HG03045 (cell line): ENCODE measurements around the gene ESR1.
"Not testable (repeated sequence)": the region's sequence is repeated elsewhere in the genome, so short reads cannot be mapped to it uniquely, and the experiment has no call there.

Experiments
- ATAC-seq: cut with Tn5 transposase; IDR thresholded peaks from one replicate; pipeline ENCODE4 v1.9.1; 2021; ENCODE audit warnings: mild to moderate bottlenecking, moderate library complexity; ENCODE audit not compliant: unreplicated experiment

ESR1 gene

DNA sequence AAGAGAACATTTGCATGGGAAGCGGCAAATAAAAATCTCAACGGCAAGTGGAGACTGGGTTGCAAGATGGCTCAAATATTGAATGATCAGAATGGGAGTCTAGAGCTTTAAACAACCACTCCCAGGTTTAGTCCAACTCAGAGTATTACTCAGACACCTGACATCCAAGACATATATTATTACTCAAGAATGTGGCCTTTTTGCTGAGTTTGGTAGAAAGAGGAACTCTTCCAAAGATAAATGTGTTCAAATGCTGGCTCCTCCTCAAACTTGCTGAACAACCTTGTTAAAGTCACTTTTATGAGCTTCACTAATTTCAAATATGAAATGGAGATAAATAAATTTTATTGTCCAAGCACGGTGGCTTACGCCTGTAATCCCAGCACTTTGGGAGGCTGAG is 77.8 kb downstream of the ESR1 start:
- ATAC-seq: no peak

DNA sequence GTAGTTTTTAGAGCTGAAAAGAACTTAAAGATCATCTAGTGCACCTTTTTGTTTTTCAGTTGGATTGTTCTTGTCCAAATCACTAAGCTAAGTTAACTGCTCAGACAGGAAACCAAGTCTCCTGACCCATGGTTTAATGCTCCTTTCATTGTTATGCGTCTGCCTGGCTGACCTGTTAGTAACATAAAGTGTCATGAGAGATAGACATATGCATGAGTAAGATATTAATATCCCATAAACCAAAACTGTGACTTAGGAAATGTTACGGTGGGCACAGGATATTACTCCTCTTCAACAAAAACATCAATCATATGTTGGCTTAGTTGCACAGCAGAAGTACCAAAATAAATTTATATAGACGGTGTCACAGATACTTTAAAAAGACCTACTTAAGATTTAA is 84.0 kb downstream of the ESR1 start:
- no peak for ATAC-seq

DNA sequence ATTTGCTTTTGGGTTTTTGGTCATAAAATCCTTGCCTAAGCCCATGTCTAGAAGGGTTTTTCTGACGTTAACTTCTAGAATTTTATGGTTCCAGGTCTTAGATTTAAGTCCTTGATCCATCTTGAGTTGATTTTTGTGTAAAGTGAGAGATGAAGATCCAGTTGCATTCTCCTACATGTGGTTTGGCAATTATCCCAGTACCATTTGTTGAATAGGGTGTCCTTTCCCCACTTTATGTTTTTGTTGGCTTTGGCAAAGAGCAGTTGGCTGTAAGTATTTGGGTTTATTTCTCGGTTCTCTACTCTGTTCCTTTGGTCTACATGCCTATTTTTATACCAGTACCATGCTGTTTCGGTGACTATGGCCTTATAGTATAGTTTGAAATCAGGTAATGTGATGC is 86.9 kb downstream of the ESR1 start:
- not testable (repeated sequence) for ATAC-seq

DNA sequence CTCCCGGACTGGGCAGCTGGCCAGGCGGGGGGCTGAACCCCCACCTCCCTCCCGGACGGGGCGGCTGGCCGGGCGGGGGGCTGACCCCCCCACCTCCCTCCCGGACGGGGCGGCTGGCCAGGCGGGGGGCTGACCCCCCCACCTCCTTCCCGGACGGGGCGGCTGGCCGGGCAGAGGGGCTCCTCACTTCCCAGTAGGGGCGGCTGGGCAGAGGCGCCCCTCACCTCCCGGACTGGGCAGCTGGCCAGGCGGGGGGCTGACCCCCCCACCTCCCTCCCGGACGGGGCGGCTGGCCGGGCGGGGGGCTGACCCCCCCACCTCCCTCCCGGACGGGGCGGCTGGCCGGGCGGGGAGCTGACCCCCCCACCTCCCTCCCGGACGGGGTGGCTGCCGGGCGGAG is 91.7 kb downstream of the ESR1 start:
- not testable (repeated sequence) for ATAC-seq

DNA sequence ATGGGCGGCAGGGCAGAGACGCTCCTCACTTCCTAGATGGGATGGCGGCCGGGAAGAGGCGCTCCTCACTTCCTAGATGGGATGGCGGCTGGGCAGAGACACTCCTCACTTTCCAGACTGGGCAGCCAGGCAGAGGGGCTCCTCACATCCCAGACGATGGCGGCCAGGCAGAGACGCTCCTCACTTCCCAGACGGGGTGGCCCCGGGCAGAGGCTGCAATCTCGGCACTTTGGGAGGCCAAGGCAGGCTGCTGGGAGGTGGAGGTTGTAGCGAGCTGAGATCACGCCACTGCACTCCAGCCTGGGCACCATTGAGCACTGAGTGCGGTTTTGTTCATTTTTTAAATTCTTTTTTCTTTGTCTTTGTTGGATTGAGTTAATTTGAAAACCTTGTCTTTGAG is 92.3 kb downstream of the ESR1 start:
- ATAC-seq: not testable (repeated sequence)

DNA sequence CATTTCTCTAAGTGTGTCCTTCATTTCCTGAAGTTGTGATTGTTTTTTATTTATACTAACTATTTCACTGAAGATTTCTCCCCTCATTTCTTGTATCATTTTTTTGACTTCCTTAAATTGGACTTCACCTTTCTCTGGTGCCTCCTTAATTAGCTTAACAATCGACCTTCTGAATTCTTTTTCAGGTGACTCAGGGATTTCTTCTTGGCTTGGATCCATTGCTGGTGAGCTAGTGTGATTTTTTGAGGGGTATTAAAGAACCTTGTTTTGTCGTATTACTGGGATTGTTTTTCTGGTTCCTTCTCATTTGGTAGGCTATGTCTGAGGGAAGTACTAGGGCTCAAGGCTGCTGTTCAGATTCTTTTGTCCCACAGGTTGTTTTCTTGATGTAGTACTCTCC is 92.8 kb downstream of the ESR1 start:
- ATAC-seq: no peak

DNA sequence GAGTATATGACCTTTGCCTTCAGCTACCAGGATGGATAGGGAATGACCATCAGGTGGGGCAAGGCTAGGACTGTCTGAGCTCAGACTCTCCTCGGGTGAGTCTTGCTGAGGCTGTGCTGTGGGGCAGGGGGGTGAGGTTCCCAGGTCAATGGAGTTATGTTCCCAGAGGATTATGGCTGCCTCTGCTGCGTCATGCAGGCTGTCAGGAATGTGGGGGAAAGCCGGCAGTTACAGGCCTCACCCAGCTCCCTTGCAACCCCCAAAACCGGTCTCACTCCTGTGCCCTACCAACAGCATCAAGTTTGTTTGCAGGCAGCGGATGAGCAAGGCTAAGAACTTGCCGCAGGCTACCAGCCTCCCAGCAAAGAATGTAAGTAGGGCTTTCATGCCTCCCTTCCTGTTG is 93.5 kb downstream of the ESR1 start:
- ATAC-seq: no peak

DNA sequence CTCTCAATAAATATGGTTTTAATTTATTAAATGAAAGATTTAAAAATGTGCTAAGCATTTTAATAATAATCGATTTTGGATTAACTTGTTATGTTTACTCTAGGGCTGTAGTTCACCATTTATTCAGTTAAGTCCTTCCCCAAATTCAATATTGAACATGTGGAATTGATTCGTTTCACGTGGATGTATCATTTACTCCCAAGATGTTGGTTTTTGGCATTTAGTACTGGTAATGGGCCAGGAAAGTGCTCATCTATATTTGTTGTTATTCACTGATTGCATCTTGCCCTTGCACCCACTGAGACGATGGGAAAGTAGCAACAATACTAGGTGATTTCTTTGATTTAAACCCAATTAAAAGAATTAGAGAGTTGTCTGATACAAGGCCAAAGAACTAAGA is 97.1 kb downstream of the ESR1 start:
- ATAC-seq: no peak

DNA sequence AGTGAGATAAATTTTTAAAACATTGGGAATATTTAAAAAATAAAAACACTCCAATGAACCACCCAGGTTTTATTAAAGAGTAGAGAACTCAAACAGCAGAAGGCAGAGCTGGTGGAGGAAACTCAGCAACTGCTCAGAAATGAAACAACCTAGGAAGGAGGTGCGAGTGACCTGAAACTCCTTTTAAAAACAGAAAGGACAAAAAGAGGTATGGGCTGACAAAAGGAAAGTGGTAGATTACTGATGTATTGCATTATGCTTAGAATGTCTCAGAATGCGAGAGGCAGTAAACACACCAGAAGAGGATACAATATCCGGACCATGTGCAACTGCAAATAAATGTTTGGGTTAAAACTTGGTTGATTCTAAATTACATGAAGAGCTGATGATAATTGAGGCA is 97.6 kb downstream of the ESR1 start:
- no peak for ATAC-seq

DNA sequence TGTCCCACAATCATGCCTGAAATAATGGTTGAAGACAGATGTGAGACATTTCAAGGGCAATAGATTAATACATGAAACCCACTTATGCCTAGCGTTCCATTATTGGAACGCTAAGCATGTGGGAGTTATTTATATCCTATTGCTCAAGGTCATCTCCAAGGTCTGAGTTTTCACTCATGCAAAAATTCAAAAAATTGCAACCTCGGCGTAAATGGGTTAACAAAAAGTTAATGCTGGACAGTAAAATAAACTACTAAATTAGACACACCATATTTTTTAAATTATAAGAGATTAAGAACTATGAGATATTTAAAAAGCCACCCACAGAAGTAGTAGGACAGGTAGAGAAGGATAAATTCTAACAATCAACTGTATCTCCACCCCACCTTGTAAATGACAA is 98.4 kb downstream of the ESR1 start:
- ATAC-seq: no peak

DNA sequence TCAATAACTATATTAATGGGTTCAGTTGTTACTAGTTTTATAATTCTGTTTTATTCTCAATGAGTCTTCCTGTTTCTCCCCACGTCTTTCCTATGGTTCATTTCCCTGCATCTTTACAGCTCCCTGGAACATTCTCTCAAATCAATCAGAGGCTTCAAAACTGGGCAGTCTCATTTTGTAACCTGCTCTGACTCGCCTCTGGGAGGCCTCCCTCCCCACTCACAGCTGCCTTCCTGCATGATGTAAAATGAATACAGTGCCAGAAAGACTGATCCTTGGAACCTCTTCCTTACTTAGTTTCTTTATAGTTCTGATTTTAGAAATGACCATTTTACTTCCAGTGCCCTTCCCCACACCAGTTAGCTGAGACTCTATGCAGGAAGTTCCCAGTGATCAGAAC is 103.9 kb downstream of the ESR1 start:
- no peak for ATAC-seq

DNA sequence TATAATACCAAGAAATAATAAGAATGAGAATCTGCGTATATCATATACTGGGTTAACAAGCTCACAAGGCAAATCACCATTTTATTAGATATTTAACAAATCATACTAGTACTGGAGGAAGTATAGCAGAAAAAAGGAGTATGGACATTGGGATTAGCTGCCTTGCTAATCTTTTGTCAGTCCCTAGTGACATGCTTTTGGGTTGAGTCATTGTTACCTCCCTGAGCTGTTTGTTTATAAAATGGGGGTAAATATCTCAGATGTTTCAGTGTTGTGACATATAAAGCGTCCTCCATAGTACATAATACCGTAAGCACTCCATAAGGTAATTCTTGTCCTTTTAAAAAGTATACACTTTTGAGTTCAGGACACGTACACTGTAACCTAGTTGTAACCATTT is 107.0 kb downstream of the ESR1 start:
- no peak for ATAC-seq

DNA sequence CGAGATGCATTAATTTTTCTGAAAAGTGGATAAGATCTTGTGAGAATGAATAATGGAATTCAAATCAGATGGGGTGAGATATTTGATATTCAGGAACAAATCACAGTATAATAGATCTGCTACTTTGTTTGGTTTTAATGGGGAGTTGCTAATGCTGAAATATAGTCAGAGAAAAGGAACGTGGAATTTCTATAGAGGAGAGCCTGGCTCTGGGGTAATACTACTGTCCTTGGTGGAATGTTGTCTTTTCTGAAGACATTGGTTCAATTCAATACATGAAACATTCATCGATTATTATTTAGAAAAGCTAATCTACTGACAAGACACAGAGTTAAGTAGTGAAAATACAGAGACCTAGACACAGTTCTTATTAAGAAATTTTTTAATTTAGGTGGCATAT is 108.6 kb downstream of the ESR1 start:
- ATAC-seq: no peak

DNA sequence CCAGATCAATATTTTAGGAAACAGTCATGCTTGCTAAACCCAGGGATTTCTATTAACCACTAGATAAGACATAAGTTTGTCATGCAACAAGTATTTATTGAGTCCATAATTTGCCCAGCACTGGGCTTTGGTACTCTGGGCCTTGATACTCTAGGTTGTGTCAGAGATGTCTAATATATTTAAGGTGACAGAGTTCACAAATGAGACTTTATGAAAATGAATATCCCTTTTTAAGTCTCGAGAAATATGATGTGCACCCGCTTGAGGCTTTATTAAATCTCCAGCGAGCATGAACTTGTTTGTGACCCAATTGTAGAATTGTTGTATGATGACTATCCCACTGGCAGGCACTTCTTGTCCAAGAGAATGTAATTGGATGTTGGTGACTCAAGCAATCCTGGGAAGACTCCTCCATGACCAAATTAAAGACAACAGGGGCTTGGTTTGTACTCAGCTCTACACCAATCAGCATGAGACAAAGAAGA is 109.2 kb downstream of the ESR1 start:
- no peak for ATAC-seq

DNA sequence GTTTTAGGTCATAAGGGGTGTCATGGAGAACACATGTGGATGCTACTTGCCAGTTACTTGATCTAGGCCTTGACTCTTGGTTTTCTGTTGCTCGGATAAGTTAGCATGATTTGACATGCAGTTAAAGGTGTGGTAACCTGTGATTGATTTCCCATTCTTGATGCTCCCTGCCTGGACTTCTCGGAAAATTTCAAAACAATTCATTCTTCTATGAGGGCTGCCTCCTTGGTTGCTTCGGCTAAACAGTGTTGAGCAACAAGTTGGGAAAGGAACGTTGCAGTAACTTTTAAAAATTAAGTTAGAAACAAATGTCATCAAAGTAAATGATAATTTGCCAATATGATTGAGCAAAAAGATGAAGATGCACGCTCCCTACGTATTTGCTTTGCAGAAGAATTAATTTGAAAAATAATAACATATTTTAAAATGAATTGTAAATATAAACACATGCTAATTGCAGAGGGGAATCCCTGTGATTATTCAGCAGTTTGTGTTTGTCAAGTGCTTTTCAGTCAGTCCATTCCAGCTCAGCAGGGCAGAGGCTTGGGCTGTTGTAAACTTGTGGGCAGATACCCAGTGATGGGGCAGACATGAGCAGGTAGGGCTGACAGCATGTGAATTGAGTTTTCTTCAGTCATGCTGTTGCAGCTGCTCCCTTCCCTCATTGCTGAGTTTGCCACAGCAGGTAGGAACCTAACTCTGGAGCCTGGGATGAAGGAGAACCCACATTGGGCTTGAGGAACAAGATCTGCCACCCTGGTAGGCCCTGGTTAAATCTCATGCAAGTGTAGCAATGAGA is 110.2 kb downstream of the ESR1 start:
- ATAC-seq: no peak

DNA sequence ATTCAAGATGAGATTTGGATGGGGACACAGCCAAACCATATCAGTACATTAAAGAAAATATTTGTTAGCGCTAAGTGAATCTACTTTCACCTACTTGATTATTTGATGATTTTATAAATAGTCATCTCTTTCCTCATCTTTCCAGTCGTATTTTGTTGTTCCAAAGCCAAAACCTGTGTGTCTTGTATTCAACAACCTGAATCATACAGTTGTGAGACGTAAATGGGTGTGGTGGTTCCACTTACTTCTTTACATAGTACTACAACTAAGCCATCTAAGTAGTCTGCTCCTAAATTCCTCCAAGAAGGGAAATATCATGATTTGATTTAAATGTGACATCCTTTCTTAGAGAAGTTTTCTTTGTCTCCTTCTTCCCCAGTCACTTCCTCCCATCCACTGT is 132.8 kb downstream of the ESR1 start:
- no peak for ATAC-seq

DNA sequence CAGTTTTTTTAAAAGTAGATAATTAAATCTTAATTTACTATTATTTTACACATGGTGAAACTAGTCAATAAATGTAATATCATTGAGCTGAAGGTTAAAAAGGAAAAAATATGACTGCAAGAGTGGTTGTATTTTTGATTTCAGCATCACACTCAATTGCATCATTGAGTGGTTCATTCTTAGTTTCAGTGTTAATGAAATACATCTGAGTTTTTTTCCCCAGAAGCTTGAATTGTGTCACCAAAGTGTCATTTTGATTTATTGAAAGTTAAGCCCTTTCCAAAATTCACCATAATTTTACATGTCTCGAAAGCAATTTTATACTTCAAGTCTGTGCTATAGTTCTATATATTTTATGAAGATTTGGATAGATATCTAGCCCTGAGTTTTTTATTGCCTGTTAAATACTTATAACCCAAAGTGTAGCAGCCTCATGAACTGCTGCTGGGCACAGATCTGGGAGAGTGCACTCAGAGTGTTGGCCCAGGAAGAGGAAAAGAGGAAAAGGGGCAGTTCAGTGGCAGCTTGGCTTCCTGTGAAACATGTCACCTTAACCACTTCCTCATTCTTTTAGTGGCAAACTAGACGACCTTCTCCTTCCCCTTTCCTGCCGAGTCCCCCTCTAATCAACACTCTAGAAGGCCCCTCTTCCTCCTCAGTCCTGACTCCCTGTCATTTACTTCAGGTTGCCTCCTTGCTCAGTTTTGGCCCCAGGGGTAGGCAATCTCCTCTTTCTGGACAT is 140.7 kb downstream of the ESR1 start:
- ATAC-seq: no peak

DNA sequence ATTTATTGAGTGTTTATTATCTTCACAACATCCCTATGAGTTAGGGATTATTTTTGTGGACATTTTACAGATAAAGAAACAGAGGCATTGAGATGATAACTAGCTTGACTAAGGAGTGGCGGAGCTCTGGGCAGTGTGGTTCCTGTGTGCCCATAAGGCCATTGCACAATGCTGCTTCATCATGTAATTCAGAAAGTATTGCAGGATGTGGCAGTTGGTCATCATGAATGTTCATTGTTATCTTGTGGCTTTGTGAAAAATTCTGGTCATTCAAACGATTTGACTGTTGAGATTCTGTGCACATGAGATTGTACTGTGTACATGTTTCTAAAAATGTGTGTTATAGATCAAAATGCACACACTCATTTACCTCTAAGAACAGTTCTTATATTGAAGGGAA is 150.8 kb downstream of the ESR1 start:
- no peak for ATAC-seq

DNA sequence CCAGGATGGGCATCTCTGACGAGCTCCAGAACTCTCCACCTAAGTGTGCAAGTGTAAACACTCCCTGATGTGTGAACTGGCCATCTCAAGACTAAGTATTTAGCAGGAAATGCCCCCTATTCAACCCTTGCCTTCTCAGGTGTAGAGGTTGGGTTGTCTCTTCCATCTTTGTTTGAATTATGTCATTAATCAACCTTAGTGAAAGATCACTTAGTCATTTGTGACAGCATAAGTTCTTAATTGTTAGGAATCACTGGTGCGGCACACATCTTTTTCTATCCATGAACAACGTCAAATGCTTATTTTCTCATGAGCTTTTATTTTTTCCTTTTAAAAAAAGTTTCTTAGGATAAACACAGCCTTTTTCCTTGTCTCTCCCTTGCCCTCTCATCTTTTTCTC is 151.6 kb downstream of the ESR1 start:
- no peak for ATAC-seq

DNA sequence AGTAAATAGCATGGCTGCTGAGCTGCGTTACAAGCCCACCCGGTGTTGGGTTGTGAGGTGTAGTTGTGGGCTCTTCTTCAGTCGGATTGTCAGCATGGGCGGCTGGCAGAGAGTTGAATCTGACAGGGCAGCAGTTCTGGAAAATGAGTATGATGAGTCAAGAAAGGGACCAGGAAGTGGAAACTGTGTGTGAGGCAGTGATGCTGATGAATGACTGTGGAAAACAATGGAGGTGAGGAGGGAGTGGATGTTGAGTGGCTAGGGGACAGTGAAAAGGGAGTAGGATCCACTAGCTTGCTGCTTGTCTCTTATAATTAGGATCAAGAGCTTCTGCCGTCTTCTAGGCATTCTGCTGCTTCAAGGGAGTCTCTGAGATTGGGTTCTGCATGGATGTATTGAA is 154.3 kb downstream of the ESR1 start:
- no peak for ATAC-seq

DNA sequence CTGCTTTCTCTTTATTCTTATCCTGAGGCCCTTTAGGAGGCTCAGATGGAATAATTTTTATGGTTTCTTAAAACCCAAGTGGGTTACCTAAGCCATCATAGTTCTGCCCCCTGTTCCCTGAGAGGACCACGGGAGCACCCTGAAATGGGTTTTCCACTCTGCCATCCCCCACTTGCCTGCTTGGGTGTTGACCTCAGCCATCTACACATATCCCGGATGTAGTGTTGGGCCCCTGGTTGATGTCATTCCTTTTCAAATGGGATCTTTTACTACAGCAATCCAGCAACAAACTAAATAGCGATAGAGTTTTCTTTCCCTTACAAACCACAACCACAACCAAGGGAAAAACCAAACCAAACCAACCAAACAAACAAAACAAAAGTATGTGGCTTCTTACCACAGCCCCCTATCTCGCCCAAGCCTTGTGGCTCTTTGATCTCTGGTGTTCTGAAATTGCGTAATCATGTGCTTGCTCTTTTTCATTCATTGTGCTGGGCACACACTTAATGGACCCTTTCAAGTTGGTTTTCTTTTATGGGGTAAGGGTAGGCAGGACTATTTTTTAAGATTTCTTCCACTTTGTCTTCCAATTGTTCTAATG is 154.9 kb downstream of the ESR1 start:
- no peak for ATAC-seq

DNA sequence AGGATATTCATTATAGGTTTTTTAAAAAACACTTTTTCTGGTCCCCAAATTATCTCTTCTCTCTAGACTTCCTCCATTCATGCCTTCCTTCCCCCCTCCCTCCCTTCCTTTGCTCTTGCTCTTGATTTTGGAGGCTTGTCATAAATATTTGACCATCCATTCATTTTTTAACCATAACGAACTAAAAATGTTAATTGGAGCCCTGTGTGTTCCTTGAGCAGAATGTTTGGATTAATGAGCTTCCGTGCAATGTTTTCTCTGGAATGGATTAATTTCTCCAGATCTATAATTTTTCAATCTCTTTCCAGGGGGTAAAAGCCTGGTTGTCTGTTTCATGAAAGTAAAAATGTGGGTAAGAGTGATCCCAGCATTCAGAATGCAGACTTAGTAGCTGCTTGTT is 155.5 kb downstream of the ESR1 start:
- no peak for ATAC-seq
